Activated CD8-positive, alpha-beta memory T cell treated with anti-CD3 and anti-CD28 coated beads, Interleukin-2, amount 50 U/mL, for 24 hours (primary cell): ENCODE data around the gene LMNA.
"Not testable (repeated sequence)": the region's sequence is repeated elsewhere in the genome, so short reads cannot be mapped to it uniquely, and the experiment has no call there.

Source experiments
- DNase-seq: peaks from one replicate; pipeline ENCODE4 v3.0.0-alpha.2; 2020; ENCODE audit errors: extremely low read depth

LMNA gene

DNA sequence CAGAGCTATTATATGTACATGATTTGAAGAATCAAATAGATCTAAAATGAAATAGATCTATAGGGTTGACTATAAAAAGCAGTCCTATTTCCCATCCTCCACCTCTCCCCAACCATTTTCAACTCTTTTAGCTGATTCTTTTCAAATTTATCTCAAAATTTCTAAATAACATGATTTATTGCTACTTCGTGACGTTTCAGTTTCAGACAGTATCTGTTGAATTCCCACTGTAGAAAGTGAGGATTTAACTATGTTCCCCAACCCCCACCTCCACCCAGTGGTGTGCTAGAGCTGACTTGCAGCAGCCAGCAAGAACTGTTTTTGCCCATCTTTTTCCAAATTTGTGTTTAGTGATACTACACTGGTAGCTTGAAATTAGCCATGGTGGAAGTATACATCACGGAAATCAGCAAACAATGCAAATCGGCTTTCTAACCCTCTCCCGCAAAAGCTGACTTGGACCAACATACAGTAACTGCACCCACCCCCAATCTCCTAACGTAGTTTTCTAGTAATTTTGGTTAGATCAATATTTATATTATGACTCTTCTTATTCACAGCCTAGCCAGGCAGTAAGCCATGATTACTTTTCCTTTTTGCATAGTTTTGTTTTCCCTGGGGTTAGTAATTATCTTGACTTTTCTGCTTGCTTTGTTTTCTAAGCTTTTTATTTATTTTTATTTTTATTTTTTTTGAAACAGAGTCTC is 49.8 kb downstream of the LMNA start:
- DNase-seq = no peak

DNA sequence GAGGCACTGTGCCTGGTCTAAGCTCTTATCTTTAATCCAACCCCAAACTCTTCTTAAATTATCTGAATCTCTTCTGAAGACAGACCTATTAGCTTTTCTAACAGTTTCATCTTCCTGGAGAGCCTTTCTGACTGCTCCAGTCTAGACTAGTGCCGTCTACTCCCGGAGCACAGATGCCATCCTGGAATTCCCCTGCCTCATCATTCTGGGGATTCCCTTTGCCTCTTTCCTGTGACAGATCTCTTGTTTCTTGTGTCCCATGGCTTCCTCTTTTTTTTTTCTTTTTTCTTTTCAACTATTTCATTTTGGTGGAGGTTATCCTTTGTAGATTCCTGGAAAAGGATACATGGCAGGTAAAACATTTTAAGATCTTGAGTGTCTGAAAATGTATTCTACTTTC is 50.6 kb downstream of the LMNA start:
- DNase-seq = no peak

DNA sequence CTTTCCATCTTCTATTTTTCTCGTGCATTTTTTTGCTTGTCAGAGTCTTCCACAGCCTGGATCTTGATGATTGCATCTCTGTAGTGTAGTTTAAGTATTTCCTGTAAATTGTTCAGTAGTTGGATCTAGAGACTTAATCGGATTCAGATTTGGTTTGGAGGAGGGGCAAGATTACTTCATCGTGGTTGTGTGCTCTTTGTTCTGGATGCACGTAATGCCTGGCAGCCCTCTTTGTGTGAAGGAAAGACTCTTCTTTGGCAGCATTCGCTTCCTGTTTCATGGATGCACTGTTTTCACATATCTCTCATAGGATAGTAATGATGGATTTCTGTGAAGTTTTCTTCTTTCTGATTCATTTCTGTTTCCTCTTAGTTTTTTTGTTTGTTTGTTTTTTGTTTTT is 53.0 kb downstream of the LMNA start:
- no peak for DNase-seq

DNA sequence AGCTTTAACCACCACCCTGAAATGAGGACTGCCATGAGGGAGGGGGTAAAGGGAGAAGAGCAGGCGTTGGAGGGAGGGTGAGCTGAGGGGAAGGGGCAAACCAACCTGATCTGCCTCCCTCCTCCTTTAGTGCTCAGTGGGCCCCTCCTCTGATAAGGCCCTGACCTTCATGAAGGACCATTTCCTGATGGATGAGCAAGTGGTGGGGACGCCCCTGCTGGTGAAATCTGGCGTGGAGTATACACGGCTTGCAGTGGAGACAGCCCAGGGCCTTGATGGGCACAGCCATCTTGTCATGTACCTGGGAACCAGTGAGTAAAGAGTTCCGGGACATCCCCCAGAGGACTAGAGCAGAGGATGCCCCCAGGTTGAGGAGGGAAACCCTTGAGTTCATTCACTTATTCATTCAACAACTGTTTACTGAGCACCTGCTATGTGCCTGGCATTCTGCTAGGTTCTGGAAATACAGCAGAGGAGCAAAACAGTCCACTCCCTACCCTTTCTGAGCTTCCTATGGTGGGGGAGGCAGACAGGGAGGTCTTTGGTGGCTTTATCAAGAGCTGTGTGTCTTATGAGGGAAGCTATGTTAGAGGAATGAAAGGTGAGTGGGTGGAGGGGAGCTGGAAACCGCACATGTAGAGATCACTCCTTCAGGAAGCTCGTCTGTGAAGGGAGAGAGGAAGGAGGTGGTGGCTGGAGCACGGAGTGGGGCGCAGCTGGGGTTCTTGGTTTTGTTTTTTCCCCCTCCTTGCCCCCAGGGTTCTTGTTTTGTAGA is 58.4 kb downstream of the LMNA start:
- no peak for DNase-seq

DNA sequence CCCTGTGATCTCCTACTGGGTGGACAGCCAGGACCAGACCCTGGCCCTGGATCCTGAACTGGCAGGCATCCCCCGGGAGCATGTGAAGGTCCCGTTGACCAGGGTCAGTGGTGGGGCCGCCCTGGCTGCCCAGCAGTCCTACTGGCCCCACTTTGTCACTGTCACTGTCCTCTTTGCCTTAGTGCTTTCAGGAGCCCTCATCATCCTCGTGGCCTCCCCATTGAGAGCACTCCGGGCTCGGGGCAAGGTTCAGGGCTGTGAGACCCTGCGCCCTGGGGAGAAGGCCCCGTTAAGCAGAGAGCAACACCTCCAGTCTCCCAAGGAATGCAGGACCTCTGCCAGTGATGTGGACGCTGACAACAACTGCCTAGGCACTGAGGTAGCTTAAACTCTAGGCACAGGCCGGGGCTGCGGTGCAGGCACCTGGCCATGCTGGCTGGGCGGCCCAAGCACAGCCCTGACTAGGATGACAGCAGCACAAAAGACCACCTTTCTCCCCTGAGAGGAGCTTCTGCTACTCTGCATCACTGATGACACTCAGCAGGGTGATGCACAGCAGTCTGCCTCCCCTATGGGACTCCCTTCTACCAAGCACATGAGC is 62.2 kb downstream of the LMNA start:
- no peak for DNase-seq

DNA sequence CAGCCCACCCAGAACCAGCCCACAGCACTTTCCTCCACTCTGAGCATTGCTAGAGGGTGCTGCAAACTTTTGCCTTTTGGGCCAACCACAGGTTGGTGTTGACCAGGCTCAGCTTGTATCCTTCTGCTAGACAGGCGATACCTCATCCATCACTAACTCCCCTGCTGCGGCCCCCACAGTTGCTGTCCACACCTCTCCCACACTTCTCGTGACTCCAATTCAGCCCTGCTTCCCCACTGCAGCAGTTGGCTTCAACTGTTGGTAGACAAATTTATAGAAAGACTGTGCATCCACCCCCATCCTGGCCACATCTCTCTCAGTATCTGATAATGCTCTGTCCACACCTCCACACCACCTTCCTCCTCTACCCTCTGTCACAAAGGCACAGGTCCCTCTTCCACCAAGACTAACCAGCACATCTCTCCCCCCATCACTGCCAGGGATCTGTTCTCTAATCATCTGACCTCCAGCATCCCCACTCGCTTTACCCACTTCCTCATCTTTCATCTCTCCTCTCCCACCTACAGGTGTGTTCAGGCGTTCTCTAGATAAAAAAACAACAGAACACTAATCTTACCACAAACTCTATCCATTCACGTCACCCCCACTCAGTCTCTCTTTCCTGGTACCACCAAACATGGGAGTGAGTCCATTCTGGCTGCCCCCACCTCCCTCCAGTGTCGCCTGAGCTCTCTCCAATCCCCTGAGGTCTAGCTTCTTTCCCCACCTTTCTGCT is 63.6 kb downstream of the LMNA start:
- DNase-seq = no peak

DNA sequence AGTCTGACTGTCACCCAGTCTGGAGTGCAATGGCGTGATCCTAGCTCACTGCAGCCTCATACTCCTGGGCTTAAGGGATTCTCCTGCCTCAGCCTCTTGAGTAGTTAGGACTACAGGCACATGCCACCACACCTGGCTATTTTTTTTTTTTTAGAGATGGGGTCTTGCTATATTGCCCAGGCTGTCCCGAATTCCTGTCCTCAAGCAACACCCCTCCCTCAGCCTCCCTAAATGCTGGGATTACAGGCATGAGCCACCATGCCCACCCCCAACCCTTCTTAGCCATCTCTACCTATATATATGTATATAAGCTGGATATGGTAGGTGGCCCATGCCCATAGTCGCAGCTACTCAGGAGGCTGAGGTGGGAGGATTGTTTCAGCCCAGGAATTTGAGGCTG is 66.0 kb downstream of the LMNA start:
- DNase-seq = no peak

DNA sequence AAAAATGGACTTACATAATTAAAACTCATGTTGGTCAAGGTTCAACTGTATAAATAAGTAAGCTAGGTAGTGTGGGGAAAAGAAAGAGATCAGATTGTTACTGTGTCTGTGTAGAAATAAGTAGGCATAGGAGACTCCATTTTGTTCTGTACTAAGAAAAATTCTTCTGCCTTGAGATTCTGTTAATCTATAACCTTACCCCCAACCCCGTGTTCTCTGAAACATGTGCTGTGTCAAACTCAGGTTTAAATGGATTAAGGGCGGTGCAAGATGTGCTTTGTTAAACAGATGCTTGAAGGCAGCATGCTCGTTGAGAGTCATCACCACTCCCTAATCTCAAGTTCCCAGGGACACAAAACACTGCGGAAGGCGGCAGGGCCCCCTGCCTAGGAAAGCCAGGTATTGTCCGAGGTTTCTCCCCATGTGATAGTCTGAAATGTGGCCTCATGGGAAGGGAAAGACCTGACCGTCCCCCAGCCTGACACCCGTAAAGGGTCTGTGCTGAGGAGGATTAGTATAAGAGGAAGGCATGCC is 66.9 kb downstream of the LMNA start:
- not testable (repeated sequence) for DNase-seq

DNA sequence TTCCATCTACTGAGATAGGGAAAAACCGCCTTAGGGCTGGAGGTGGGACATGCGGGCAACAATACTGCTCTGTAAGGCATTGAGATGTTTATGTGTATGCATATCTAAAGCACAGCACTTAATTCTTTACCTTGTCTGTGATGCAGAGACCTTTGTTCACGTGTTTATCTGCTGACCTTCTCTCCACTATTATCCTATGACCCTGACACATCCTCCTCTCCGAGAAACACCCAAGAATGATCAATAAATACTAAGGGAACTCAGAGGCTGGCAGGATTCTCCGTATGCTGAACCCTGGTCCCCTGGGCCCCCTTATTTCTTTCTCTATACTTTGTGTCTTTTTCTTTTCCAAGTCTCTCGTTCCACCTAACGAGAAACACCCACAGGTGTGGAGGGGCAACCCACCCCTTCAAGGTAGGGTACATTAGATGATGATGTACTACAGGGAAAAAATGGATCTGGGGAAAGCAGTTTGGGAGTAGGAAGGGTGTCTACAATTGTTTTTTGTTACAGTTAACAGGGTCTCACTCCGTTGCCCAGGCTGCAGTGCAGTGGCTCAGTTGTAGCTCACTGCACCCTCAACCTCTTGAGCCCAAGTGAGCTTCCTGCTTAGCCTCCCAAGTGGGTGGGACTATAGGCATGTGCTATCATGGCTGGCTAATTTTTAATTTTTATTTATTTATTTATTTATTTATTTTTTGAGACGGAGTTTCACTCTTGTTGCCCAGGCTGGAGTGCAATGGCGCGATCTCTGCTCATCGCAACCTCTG is 67.7 kb downstream of the LMNA start:
- DNase-seq = not testable (repeated sequence)

DNA sequence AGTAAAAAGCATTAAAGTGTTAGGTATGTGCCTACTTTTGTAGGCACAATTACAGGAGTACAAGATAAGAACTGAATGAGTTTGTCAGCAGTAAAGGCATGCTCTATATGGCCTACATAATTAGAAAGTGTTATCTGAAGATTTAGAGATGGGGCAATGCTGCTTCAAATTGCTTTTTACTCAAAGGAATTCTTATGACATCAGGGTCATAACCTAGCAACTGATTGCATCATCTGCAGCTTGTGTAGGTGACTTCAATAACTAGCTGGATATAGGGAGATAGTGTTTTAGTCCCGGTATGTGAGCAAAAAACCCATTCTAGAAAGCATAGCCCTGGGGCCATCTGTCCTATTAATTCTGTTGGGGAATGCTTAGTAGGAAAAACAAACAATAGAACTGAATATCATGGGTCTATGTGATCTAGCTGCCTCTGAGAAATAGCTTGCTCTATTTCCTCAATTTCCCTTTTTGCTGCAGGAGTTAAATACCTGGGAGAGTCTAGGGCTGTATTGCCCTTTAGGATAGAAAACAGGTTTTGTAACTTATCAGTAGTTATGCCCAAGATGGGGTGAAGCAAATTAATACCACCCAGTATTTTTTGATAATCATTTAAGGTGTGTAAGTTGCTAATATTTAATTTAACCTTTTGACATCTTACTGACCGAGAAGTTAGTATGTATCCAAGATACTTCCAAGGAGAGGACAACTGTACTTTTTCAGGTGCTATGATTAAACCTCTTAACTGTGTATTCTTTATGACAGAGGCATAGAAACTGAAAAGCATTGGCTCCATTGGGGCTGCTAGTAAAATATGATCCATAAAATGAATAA is 72.1 kb downstream of the LMNA start:
- DNase-seq = not testable (repeated sequence)
